Endothelial cell (in vitro differentiated cells): ENCODE data around the gene COG4. TPM values are rescaled to one million over a fixed set of nuclear protein-coding genes. Genes with fewer than 3 reads are reported as not detected.

Experiments used
- DNase-seq: peaks from one replicate; pipeline ENCODE4 v3.0.0; 2021; ENCODE audit warnings: low spot score
- H3K27ac Mint-ChIP-seq: one replicate; pipeline ENCODE4 v1.8.0; 2021; ENCODE audit warnings: mixed read lengths, inconsistent platforms; ENCODE audit not compliant: unreplicated experiment
- H3K27me3 Mint-ChIP-seq: one replicate; pipeline ENCODE4 v1.8.0; 2021; ENCODE audit warnings: mild to moderate bottlenecking, moderate library complexity, mixed read lengths, inconsistent platforms; ENCODE audit not compliant: unreplicated experiment
- H3K36me3 Mint-ChIP-seq: one replicate; pipeline ENCODE4 v1.8.0; 2021; ENCODE audit warnings: mild to moderate bottlenecking, low read depth, mixed read lengths, inconsistent platforms; ENCODE audit not compliant: unreplicated experiment
- H3K4me1 Mint-ChIP-seq: one replicate; pipeline ENCODE4 v1.8.0; 2021; ENCODE audit warnings: mild to moderate bottlenecking, mixed read lengths, inconsistent platforms; ENCODE audit not compliant: unreplicated experiment
- H3K4me3 Mint-ChIP-seq: one replicate; pipeline ENCODE4 v1.8.0; 2021; ENCODE audit warnings: mild to moderate bottlenecking, mixed read lengths, inconsistent platforms; ENCODE audit not compliant: unreplicated experiment
- H3K9me3 Mint-ChIP-seq: one replicate; pipeline ENCODE4 v1.8.0; 2021; ENCODE audit warnings: mixed read lengths, inconsistent platforms; ENCODE audit not compliant: unreplicated experiment
- CTCF ChIP-seq: fragments of 200-600 bp; sonication (generic); IDR thresholded peaks from one replicate; pipeline ENCODE4 v1.5.0; 2021; ENCODE audit warnings: antibody characterized with exemption; ENCODE audit not compliant: unreplicated experiment
- total RNA-seq: library from RNA; stranded (reverse); fragmentation: NEBNext Ultra II Directional; extraction: Animal tissue kit (Norgen Biotek cat#: 25700); gene quantifications from one replicate; pipeline ENCODE4 v1.2.1, GENCODE V29; 2021; ENCODE audit not compliant: unreplicated experiment

COG4 gene
- total RNA-seq, 1 donor from 2014 or later = 64.1 TPM

- no peaks in the 10 kb centered on the region for H3K9me3 Mint-ChIP-seq
- DNase-seq = peak; percentile 92
- no peak for TF ChIP-seq CTCF
- peak within 1 kb of the TSS; percentile 95 for H3K4me3 Mint-ChIP-seq
- peaks cover 10% of the 10 kb centered on the region for H3K27me3 Mint-ChIP-seq
- H3K27ac Mint-ChIP-seq = peak within 1 kb of the TSS; percentile 83
- peaks cover 22% of the 10 kb centered on the region for H3K4me1 Mint-ChIP-seq
- H3K36me3 Mint-ChIP-seq = peaks cover 7% of the 10 kb centered on the region
Measured at GRCh38 chr16:70438969-70439862, 84.1 kb downstream of the COG4 start, which contains the start of gene ST3GAL2. Gene ST3GAL2, minus strand, starts transcription at chr16:70439100. Its CDS starts 40,570 bp downstream, at chr16:70398530.

DNA sequence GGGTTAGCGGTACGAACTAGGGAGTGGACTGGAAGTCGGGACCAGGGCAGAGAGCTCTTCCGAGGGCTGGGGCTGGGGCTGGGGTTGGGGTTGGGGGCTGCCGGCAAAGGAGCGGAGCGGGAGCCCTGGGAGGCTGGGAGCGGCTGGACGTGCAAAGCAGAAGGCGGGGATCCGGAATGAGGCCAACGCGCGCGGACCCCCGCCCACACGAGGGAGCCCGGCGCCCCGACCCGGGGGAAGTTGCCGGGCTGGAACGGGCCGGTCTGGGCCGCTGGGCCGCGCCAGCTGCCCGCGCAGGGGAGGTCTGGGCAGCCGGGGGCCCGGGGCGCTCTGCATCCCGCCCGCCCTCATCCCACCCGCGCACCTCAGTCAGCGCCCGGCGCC, 84.8 kb downstream of the COG4 start:
- DNase-seq = peak; percentile 43
- Mint-ChIP-seq H3K36me3 (peaks cover 11% of the 10 kb centered on the region), H3K9me3 (no peaks in the 10 kb centered on the region), H3K27me3 (peaks cover 12% of the 10 kb centered on the region), H3K27ac (peak overlapping the region; percentile 83), H3K4me3 (peak overlapping the region; percentile 95), H3K4me1 (peaks cover 28% of the 10 kb centered on the region)
- no peak for TF ChIP-seq CTCF

DNA sequence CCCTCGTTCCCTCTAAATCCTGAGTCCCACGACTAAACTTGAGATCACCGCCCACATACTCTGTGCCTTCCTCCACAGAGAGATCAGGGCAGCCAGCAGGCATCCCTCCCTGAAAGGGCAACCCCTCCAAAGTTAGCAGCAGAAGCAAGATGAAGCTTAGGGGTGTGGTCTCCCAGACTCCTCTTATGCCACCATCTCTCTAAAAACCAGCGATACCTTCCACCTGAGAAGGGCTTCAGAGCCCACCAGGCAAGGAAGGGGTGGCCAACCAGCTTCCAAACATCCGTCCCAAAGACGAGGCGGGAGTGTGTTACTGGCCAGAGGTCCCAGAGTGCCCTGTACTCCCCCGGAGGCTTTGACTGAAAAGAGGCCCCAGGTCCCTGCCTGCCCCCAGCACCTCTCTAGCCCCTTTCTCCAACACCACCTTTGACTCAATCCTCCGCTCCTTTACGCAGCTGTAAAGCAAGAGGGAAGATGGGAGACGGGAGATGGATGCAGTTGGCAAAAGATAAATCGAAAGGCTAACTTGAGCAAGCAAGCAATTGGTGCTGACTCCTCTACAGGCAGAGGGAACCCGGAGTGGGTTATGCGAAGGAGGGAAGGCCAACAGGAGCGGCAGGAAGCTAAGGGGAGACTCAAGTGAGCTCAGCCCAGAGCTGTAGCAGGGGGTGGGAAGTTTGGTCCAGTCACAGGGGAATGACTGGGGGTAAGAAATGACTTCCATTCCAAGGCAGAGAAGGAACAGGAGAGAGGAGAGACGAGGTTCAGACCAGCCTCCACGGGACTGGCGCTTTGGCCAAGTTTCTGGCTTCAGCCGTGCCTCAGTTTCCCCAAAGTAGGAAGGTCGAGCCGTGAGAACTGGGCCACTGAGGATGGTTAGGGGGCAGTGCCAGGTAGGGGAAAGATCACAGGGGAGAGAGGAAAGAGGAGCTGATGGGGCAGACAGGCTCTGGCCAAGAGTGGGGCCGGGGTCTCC, 85.5 kb downstream of the COG4 start:
- no peak for TF ChIP-seq CTCF
- no peaks in the 10 kb centered on the region for H3K9me3 Mint-ChIP-seq
- no peak for DNase-seq
- peaks cover 35% of the 10 kb centered on the region for H3K4me1 Mint-ChIP-seq
- H3K36me3 Mint-ChIP-seq = peaks cover 11% of the 10 kb centered on the region
- peaks cover 12% of the 10 kb centered on the region for H3K27me3 Mint-ChIP-seq
- H3K4me3 Mint-ChIP-seq = peak overlapping the region; percentile 95
- peak overlapping the region; percentile 83 for H3K27ac Mint-ChIP-seq

DNA sequence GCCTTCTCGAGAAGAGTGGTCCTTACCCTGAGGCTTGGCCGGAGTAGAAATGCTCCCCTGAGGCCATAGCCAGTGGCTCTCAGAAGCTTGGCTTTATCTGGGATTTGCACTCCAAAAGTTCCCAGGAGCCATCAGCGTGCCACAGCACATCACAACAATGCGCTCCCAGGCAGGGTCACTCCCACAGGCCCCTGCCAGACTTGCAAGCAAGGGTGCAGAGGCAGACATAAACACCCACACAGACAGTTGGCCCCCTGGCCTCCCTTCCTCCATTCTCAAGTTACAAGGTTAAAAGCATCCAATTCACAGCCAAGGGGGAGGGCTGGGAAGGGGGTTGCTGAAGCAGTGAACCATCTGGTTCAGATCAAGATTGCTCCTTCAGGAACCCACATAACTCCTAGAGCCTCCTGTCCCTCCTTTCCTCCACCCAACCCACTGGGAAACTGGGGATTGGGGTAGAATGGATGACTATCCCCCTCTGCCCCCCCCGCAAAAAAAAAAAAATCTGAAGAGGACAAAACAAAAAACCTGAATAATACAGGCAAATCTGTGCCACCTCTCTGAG, 86.3 kb downstream of the COG4 start:
- peaks cover 43% of the 10 kb centered on the region for H3K4me1 Mint-ChIP-seq
- DNase-seq = no peak
- H3K27me3 Mint-ChIP-seq = peaks cover 12% of the 10 kb centered on the region
- H3K36me3 Mint-ChIP-seq = peaks cover 11% of the 10 kb centered on the region
- no peaks in the 10 kb centered on the region for H3K9me3 Mint-ChIP-seq
- no peak for TF ChIP-seq CTCF
- H3K27ac Mint-ChIP-seq = peak overlapping the region; percentile 83
- H3K4me3 Mint-ChIP-seq = peak overlapping the region; percentile 95
